ENCODE measurements around the gene RND3.

The RND3 gene

GRCh38 chr2:150487537-150488429, at the start of gene RND3:
Gene RND3 (minus strand): TSS chr2:150487667. CDS start chr2:150487417, 250 bp downstream.
- DNase-seq: no peak

GRCh38 chr2:150535176-150535575, 47.7 kb upstream of the RND3 start:
- DNase-seq: no peak

GRCh38 chr2:150532879-150533278, 45.4 kb upstream of the RND3 start:
- no peak for DNase-seq

GRCh38 chr2:150532020-150532419, 44.6 kb upstream of the RND3 start:
- DNase-seq: no peak

- no peak for DNase-seq
Observed at GRCh38 chr2:150531591-150531990, 44.1 kb upstream of the RND3 start.

GRCh38 chr2:150530168-150530567, 42.7 kb upstream of the RND3 start:
- no peak for DNase-seq

GRCh38 chr2:150528861-150529801, 41.7 kb upstream of the RND3 start:
- no peak for DNase-seq

GRCh38 chr2:150526827-150527226, 39.4 kb upstream of the RND3 start:
- no peak for DNase-seq

- no peak for DNase-seq
Observed at GRCh38 chr2:150526006-150526405, 38.5 kb upstream of the RND3 start.

GRCh38 chr2:150522269-150522668, 34.8 kb upstream of the RND3 start:
- no peak for DNase-seq

GRCh38 chr2:150520887-150521664, 33.6 kb upstream of the RND3 start:
- no peak for DNase-seq

GRCh38 chr2:150520033-150520432, 32.6 kb upstream of the RND3 start:
- DNase-seq: no peak

GRCh38 chr2:150517951-150518680, 30.6 kb upstream of the RND3 start:
- no peak for DNase-seq

- DNase-seq: no peak
Observed at GRCh38 chr2:150513647-150514046, 26.2 kb upstream of the RND3 start.

GRCh38 chr2:150508497-150509137, 21.1 kb upstream of the RND3 start:
- no peak for DNase-seq

GRCh38 chr2:150507071-150507470, 19.6 kb upstream of the RND3 start:
- DNase-seq: no peak

GRCh38 chr2:150505178-150505577, 17.7 kb upstream of the RND3 start:
- no peak for DNase-seq

- DNase-seq: no peak
Observed at GRCh38 chr2:150495993-150496627, 8.6 kb upstream of the RND3 start.

GRCh38 chr2:150495001-150495400, 7.5 kb upstream of the RND3 start:
- no peak for DNase-seq

- DNase-seq: no peak
Observed at GRCh38 chr2:150494234-150494945, 6.9 kb upstream of the RND3 start.

Measured in activated gamma-delta T cell treated with Interleukin-2 at 50 U/mL for 16 hours (primary cell).